B cell (primary cell): ENCODE data around the gene ATP8A2. TPM values are rescaled to one million over a fixed set of nuclear protein-coding genes. Genes with fewer than 3 reads are reported as not detected.

Source experiments
- ATAC-seq: fragments of 200-7000 bp; cut with Tn5 transposase; one replicate; pipeline ENCODE4 v1.10.0; 2021; ENCODE audit warnings: low read depth, mild to moderate bottlenecking, moderate number of reproducible peaks, moderate library complexity
- CTCF ChIA-PET: fragments of 350-600 bp; sonication (Branson Sonifier 250); formaldehyde crosslinking; loops from one replicate; lab custom pipeline; 2021; ENCODE audit warnings: antibody characterized with exemption, inconsistent platforms; lab: Charles Lee
- POLR2A ChIA-PET: fragments of 350-600 bp; sonication (Branson Sonifier 250); formaldehyde crosslinking; loops from one replicate; lab custom pipeline; 2021; ENCODE audit warnings: antibody characterized with exemption; lab: Charles Lee
- DNase-seq: peaks from one replicate; pipeline ENCODE4 v3.0.0; 2013
- H2AFZ ChIP-seq: 2 replicates; pipeline ENCODE4 v1.6.1; 2012; ENCODE audit warnings: mild to moderate bottlenecking, low read depth, low read length; ENCODE audit not compliant: insufficient read depth, poor library complexity, severe bottlenecking
- H3K27ac ChIP-seq, 2 donors: 1 replicate in 1 of 2; 2 replicates in 1 of 2; pipeline ENCODE4 v1.5.1; 2012 to 2013; ENCODE audit warnings: low read length in 2 of 2, mild to moderate bottlenecking in 2 of 2, moderate library complexity in 1 of 2
- H3K27me3 ChIP-seq, 4 experiments: fragments of 200-600 bp in 1 of 4; sonication (generic) in 1 of 4; replicated peaks in 1 of 4; 1 replicate in 2 of 4; 2 replicates in 2 of 4; pipeline versions ENCODE4 v1.6.1 to v1.7.0; 2013 to 2016; ENCODE audit warnings: low read length in 3 of 4, mild to moderate bottlenecking in 2 of 4, mixed read lengths in 1 of 4, moderate library complexity in 1 of 4; ENCODE audit not compliant: insufficient read depth in 4 of 4, control insufficient read depth in 3 of 4; ENCODE audit errors: control extremely low read depth in 1 of 4
- H3K36me3 ChIP-seq, 2 experiments: replicated peaks in 1 of 2; 1 replicate in 1 of 2; 2 replicates in 1 of 2; pipeline versions ENCODE4 v1.6.1 to v1.7.1; 2013; ENCODE audit warnings: low read length in 1 of 2; ENCODE audit not compliant: insufficient read depth in 2 of 2, control insufficient read depth in 1 of 2; ENCODE audit errors: control extremely low read depth in 1 of 2, extremely low read depth in 1 of 2
- H3K4me1 ChIP-seq, 2 donors: fragments of 200-600 bp in 1 of 2; sonication (generic) in 1 of 2; 1 replicate in 1 of 2; 2 replicates in 1 of 2; pipeline versions ENCODE4 v1.5.1 to v1.6.1; 2013 to 2017; ENCODE audit warnings: low read length in 2 of 2; ENCODE audit not compliant: control insufficient read depth in 2 of 2, insufficient read depth in 2 of 2
- H3K4me2 ChIP-seq: replicated peaks from 2 replicates; pipeline ENCODE3; 2012; ENCODE audit warnings: mild to moderate bottlenecking, low read depth, low read length; ENCODE audit not compliant: poor library complexity, severe bottlenecking
- H3K4me3 ChIP-seq, 5 experiments: fragments of 200-600 bp in 1 of 5; sonication (generic) in 1 of 5; 1 replicate in 3 of 5; 2 replicates in 2 of 5; pipeline versions ENCODE4 v1.5.1 to v1.7.0; 2011 to 2016; ENCODE audit warnings: low read length in 4 of 5, mild to moderate bottlenecking in 4 of 5, low read depth in 2 of 5, control low read depth in 1 of 5, moderate library complexity in 1 of 5; ENCODE audit not compliant: insufficient read depth in 1 of 5; ENCODE audit errors: control extremely low read depth in 1 of 5, extremely low read depth in 1 of 5
- H3K79me2 ChIP-seq: fragments of 200-600 bp; sonication (generic); one replicate; pipeline ENCODE4 v1.6.0; 2016; ENCODE audit warnings: low read length; ENCODE audit not compliant: control insufficient read depth, insufficient read depth
- H3K9ac ChIP-seq: fragments of 200-600 bp; sonication (generic); 2 replicates; pipeline ENCODE4 v1.6.1; 2017; ENCODE audit warnings: mild to moderate bottlenecking, low read length, moderate library complexity
- H3K9me3 ChIP-seq, 3 donors: one replicate each; pipeline versions ENCODE4 v1.6.1 to v1.7.1; 2013; ENCODE audit warnings: low read length in 2 of 3; ENCODE audit not compliant: control insufficient read depth in 2 of 3, insufficient read depth in 1 of 3; ENCODE audit errors: control extremely low read depth in 1 of 3
- H4K20me1 ChIP-seq: 2 replicates; pipeline ENCODE4 v1.6.0; 2012; ENCODE audit warnings: mild to moderate bottlenecking, low read length; ENCODE audit not compliant: insufficient read depth, control insufficient read depth, poor library complexity, severe bottlenecking
- H3K27ac Mint-ChIP-seq: one replicate; pipeline ENCODE4 v1.8.0; 2021; ENCODE audit warnings: mixed read lengths
- H3K27me3 Mint-ChIP-seq: one replicate; pipeline ENCODE4 v1.8.0; 2021; ENCODE audit warnings: mixed read lengths
- H3K4me1 Mint-ChIP-seq: one replicate; pipeline ENCODE4 v1.8.0; 2021; ENCODE audit warnings: mixed read lengths
- H3K4me3 Mint-ChIP-seq: one replicate; pipeline ENCODE4 v1.8.0; 2021; ENCODE audit warnings: mixed read lengths
- H3K9me3 Mint-ChIP-seq: one replicate; pipeline ENCODE4 v1.8.0; 2022; ENCODE audit warnings: mixed read lengths; ENCODE audit not compliant: insufficient read depth
- CTCF ChIP-seq: fragments of 200-600 bp; IDR thresholded peaks from one replicate; pipeline ENCODE4 v1.8.0; 2022; ENCODE audit warnings: antibody characterized with exemption, mild to moderate bottlenecking
- EZH2 ChIP-seq: IDR thresholded peaks from 2 replicates; pipeline ENCODE4 v1.6.1; 2012; ENCODE audit warnings: borderline replicate concordance, low read depth, mild to moderate bottlenecking, moderate library complexity, low read length; ENCODE audit not compliant: insufficient read depth, poor library complexity, severe bottlenecking
- WGBS: methylation state at CpG from one replicate; pipeline ENCODE4 v1.1.5; 2013; ENCODE audit warnings: missing lambda C conversion rate; ENCODE audit not compliant: insufficient coverage; 5-methylcytosine and 5-hydroxymethylcytosine counted together
- intact Hi-C: fragments of 100-400 bp; cut with micrococcal nuclease; formaldehyde crosslinking; loops from one replicate; pipeline ENCODE4 v1.10.0; 2022
- polyA plus RNA-seq: library from polyadenylated mRNA; depleted of rRNA; stranded (reverse); fragments of >200 nt; gene quantifications from 2 replicates; pipeline ENCODE4 v1.2.3, GENCODE V29; 2012
- total RNA-seq, 2 donors: library from RNA; stranded (reverse); fragments of 120-200 nt in 1 of 2; gene quantifications; 1 replicate in 1 of 2; 2 replicates in 1 of 2; pipeline versions ENCODE4 v1.2.3 to v1.2.4, GENCODE V29; 2013 to 2022

The ATP8A2 gene
- total and polyA plus RNA-seq, 2 donors (not counting 1 experiment from before 2014, with no cell fraction given): not detected

- H3K36me3 ChIP-seq: no peaks in the 10 kb centered on the region
- H3K27ac ChIP-seq: no peak overlapping the region
- no peak overlapping the region for H3K4me3 ChIP-seq
- Mint-ChIP-seq H3K4me1 (no peaks in the 10 kb centered on the region), H3K27ac (no peak overlapping the region), H3K4me3 (no peak overlapping the region), H3K9me3 (no peaks in the 10 kb centered on the region), H3K27me3 (no peaks in the 10 kb centered on the region)
- ATAC-seq: no peak
- H3K79me2 ChIP-seq: no peaks in the 10 kb centered on the region
- no peak overlapping the region for H3K9ac ChIP-seq
- ChIA-PET CTCF (no interaction called here), POLR2A (no interaction called here)
- TF ChIP-seq CTCF: no peak
- no peak for TF ChIP-seq EZH2
- H3K4me2 ChIP-seq: no peak overlapping the region
- no peaks in the 10 kb centered on the region for H3K27me3 ChIP-seq
- no CpG with 5 or more reads among the region's 6 CpGs for WGBS
- DNase-seq: no peak
- H3K9me3 ChIP-seq: no peaks in the 10 kb centered on the region
- H3K4me1 ChIP-seq: no peaks in the 10 kb centered on the region
- intact Hi-C loops: no loop called here
- H4K20me1 ChIP-seq: no peaks in the 10 kb centered on the region
- no peak overlapping the region for H2AFZ ChIP-seq
These were observed 372.4 kb downstream of the ATP8A2 start for GRCh38 chr13:25744178-25744577.

GRCh38 chr13:25746131-25746530, 374.4 kb downstream of the ATP8A2 start:
- no peak overlapping the region for H3K4me3 Mint-ChIP-seq
- intact Hi-C loops: no loop called here
- Histone ChIP-seq H3K4me2 (no peak overlapping the region), H2AFZ (no peak overlapping the region), H3K79me2 (no peaks in the 10 kb centered on the region), H3K9ac (no peak overlapping the region), H3K4me3 (no peak overlapping the region), H3K27ac (no peak overlapping the region), H3K9me3 (no peaks in the 10 kb centered on the region), H3K36me3 (no peaks in the 10 kb centered on the region), H3K4me1 (no peaks in the 10 kb centered on the region), H3K27me3 (no peaks in the 10 kb centered on the region), H4K20me1 (no peaks in the 10 kb centered on the region)
- no peaks in the 10 kb centered on the region for H3K27me3 Mint-ChIP-seq
- CTCF ChIA-PET: no interaction called here
- TF ChIP-seq EZH2: no peak
- no peaks in the 10 kb centered on the region for H3K4me1 Mint-ChIP-seq
- no peak overlapping the region for H3K27ac Mint-ChIP-seq
- DNase-seq: no peak
- POLR2A ChIA-PET: no interaction called here
- no peak for ATAC-seq
- 82% methylated on average over 3 of the region's 3 CpGs for WGBS
- H3K9me3 Mint-ChIP-seq: no peaks in the 10 kb centered on the region
